ENCODE results near the gene SIK3.
"Not testable (repeated sequence)": the region's sequence is repeated elsewhere in the genome, so short reads cannot be mapped to it uniquely, and the experiment has no call there.

SIK3 gene

GRCh38 chr11:117098269-117099232 lies at the start of gene SIK3:
TSS of gene SIK3 (minus strand) at chr11:117098428. CDS start at chr11:117098415, 13 bp downstream.
- peak; percentile 95 for DNase-seq (ENCODE audit: low read depth)

DNA sequence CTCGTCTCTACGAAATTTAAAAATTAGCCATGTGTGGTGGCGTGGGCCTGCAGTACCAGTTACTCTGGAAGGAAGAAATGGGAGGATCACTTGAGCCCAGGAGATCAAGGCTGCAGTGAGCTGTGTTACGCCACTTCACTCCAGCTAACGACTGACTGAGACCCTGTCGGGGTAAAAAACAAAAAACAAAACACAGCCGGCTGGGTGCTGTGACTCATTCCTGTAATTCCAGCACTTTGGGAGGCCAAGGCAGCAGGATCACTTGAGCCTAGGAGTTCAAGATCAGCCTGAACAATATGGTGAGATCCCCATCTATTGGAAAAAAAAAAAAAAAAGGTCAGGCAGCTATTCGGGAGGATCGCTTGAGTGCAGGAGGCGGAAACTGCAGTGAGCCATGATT lies 48.3 kb upstream of the SIK3 start:
- DNase-seq (ENCODE audit: low read depth), result no peak

DNA sequence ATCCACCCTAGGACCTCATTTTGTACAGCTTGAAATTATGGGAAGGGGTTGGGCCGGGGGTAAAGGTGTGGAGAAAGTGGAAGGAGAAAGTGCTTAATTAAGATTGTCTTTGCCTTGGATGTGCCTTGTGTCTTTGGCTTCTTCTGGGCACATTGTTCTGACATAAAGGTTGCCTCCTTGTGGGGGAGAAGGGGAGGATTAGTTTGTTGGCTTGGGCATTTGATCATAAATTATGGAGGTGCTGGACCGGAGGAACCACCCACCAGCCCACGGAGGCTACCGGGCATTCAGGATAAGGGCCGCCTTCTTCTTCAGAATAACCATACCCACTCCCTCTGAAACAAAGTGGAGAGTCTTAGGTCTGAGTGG lies 47.1 kb upstream of the SIK3 start:
- no peak for DNase-seq (ENCODE audit: low read depth)

GRCh38 chr11:117144477-117145392 lies 46.5 kb upstream of the SIK3 start:
- no peak for DNase-seq (ENCODE audit: low read depth)

DNA sequence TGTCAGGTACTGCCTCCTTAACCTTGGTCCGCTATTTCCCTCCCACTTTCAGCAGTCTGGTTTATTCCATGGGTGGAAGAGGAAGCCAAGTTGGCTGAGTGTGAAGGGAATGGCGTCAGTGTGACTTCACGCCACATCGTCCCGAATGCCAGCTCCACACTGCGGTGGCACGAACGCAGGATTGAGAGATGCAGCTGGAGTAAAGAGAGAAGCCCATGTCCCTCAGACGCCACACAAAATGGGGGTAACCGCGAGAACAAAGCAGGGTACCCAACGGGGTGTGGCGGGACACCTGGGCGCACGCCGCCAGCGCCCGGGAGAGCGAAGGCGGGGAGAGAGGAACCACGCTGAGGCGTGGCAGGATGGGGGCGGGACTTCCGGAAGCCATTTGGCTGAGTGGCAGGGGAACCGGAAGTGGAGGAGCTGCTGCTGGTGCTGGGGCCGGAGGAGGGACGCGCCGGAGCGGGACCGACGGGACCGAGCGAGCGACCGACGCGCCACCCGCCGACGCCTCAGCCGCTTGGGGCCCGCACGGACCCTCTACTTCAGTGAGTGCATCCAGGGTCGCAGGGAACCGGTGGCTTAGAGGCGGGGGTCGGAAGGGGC lies 45.7 kb upstream of the SIK3 start, which contains the start of gene PAFAH1B2:
TSS of gene PAFAH1B2 (plus strand) at position 417 of the 606 bp plus-strand sequence. CDS start 8,161 bp downstream, outside the sequence.
- peak; percentile 89 for DNase-seq (ENCODE audit: low read depth)

- peak; percentile 13 for DNase-seq (ENCODE audit: low read depth)
Measured at GRCh38 chr11:117143390-117143789, 45.2 kb upstream of the SIK3 start.

DNA sequence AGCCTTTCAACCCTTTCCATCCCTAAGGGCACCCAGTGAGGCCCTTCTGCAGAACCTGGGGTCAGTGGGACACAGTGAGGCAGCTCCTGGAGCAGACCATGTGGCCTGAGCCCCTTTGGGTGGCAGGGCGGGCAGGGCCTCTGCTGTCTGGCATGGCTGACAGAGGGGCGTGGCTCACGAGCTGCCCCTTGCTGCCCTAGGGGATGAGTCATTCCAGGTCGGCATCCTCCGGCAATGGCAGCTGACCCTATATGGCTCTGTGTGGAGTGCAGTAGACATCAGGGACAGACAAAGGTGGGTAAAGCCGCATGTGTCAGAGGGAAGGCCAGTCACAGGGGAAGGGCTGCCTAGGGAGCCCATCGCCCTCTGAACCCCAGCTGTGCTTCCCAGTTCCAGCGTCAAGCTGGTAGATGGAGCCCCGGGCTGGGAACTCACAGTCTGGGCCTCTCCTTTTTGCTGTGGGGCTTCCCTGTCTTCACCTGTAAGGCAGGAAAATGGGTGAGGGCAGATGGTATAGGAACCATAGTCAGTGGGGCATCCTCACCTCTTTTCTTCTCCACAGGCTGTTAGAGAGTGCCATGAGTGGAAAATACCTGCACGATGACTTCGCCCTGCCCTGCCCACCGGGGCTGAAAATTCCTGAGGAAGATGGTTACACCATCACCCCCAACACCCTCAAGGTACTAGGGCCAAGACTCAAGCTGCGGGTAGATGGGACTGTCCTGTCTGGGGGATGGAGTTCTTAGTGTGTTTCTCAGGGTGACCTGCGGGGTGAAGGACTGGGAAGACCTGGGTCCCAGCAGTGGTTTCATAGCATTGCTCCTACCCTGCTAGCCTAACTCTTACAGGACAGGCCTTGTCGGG lies 39.2 kb upstream of the SIK3 start:
- not testable (repeated sequence) for DNase-seq (ENCODE audit: low read depth)

DNA sequence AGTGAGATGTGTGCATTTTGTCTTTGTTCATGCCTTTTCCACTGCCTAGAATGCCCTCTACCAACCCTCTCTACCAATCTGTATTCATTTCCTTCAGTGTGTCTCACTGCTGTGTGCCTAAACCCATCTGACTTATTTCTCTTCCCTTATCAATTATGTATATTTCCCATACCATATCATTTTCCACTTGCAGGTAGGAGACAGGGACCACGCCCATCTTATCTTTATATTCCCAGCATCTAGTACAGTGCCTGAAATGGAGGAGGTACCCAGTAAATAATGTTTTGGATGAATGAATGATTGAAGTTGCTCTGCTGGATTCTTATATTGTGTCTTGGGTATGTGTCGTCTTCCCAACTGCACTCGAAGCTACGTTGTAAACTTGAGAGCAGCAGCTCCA lies 36.8 kb upstream of the SIK3 start:
- not testable (repeated sequence) for DNase-seq (ENCODE audit: low read depth)

DNA sequence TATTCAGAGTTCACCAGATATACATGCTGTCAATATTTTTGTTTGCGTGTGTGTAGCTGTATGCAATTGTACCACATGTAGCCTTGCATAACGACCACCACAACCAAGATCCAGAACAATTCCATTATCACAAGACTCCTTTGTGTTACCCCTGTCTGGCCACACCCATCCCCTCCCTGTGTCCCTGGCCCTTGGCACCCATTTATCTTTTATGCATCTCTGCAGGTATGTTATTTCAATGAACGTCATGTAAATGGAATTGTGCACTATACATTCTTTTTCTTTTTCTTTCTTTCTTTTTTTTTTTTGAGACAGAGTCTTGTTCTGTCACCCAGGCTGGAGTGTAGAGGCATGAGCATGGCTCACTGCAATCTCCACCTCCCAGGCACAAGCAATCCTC lies 36.2 kb upstream of the SIK3 start:
- DNase-seq (ENCODE audit: low read depth), result no peak

DNA sequence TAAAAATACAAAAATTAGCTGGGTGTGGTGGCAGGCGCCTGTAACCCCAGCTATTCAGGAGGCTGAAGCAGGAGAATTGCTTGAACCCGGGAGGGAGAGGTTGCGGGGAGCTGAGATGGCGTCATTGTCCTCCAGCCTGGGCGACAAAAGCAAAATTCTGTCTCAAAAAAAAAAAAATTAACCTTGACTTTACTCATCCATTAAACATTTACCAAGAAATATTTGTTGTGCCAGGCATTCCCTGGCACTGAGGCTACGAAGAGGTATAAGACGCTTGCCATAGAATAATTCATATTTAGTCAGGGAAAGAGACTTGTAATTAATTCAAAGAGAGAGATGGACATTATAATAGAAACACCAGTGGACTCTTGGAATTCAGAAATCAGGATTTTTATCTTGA lies 32.7 kb upstream of the SIK3 start:
- no peak for DNase-seq (ENCODE audit: low read depth)

- not testable (repeated sequence) for DNase-seq (ENCODE audit: low read depth)
Measured at GRCh38 chr11:117130396-117130795, 32.2 kb upstream of the SIK3 start.

DNA sequence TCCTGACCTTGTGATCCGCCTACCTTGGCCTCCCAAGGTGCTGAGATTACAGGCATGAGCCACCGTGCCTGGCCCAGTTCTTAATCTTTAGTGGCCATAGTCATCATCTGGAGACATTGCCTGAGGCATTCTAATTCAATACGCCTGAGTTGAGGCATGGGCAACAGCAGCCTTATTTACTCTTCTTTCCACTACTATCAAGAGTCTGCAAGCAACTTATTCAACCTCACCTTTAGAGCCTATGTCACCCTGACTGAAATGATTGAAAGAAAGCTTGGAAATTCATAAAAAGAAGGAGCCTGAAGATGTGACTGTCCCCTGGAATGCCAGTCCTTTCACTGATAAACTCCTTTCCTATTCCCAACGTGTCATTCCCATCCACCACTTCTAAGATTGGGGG lies 30.1 kb upstream of the SIK3 start:
- DNase-seq (ENCODE audit: low read depth), result no peak

GRCh38 chr11:117127171-117127901 lies 29.1 kb upstream of the SIK3 start:
- DNase-seq (ENCODE audit: low read depth), result no peak

DNA sequence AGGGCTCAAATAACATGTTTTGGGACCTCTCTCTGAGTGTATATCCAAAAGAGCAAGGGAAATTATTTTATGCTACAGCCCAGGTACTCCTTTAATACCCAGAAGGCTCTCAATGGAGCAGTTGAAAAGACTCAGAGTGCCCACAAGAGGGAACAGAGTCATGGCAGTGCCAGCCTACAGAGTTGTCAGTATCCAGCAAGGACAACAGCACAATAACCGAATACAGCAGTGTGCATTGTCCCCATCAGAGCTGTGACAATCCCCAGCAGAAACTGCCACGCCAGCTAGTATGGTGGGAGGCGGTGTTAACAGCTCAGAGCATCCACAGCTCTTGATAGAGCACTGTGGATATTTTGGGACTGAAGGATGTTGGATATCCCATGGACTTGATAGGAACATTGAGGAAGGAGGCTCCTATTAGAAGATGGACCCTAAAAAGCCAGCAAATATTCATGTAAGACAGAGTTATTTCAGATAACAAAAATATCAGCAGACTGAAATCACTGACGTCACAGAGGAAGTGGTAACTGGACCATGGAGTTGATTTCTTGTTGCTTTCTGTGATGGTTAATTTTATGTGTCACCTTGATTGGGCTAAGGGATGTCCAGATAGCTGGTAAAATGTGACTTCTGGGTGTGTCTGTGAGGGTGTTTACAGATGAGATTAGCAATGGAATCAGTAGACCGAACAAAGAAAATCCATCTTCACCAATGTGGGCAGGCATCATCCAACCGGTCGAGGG lies 28.2 kb upstream of the SIK3 start:
- no peak for DNase-seq (ENCODE audit: low read depth)

- no peak for DNase-seq (ENCODE audit: low read depth)
Measured at GRCh38 chr11:117122556-117122955, 24.3 kb upstream of the SIK3 start.

- DNase-seq (ENCODE audit: low read depth), result no peak
Measured at GRCh38 chr11:117121176-117121575, 22.9 kb upstream of the SIK3 start.

GRCh38 chr11:117117681-117118080 lies 19.5 kb upstream of the SIK3 start:
- no peak for DNase-seq (ENCODE audit: low read depth)

DNA sequence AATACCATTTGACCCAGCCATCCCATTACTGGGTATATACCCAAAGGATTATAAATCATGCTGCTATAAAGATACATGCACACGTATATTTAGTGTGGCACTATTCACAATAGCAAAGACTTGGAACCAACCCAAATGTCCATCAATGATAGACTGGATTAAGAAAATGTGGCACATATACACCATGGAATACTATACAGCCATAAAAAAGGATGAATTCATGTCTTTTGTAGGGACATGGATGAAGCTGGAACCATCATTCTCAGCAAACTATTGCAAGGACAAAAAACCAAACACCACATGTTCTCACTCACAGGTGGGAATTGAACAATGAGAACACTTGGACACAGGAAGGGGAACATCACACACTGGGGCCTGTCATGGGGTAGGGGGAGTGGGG lies 14.7 kb upstream of the SIK3 start:
- not testable (repeated sequence) for DNase-seq (ENCODE audit: low read depth)

DNA sequence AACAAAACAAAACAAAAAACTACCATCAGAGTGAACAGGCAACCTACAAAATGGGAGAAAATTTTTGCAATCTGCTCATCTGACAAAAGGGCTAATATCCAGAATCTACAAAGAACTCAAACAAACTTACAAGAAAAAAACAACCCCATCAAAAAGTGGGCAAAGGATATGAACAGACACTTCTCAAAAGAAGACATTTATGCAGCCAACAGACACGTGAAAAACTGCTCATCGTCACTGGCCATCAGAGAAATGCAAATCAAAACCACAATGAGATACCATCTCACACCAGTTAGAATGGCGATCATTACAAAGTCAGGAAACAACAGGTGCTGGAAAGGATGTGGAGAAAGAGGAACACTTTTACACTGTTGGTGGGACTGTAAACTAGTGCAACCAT lies 14.3 kb upstream of the SIK3 start:
- not testable (repeated sequence) for DNase-seq (ENCODE audit: low read depth)
